Thoracic aorta (tissue), 2 donors: ENCODE results near the gene AMMECR1L. TPM values are rescaled to one million over a fixed set of nuclear protein-coding genes. Genes with fewer than 3 reads are reported as not detected.

ENCODE experiments used
- ATAC-seq: fragments of 150-250 bp; one replicate; pipeline ENCODE4 v1.8.0; 2017; ENCODE audit warnings: low read depth; ENCODE audit not compliant: insufficient number of reproducible peaks, low FRiP score
- DNase-seq: peaks from one replicate; pipeline ENCODE4 v3.0.0-alpha.2; 2020; ENCODE audit warnings: low spot score
- H3K27ac ChIP-seq, 2 donors: fragments of 200-600 bp; sonication (generic); 1 replicate in 1 of 2; 2 replicates in 1 of 2; pipeline ENCODE4 v1.5.1; 2016; ENCODE audit warnings: mild to moderate bottlenecking in 2 of 2, moderate library complexity in 2 of 2
- H3K27me3 ChIP-seq: fragments of 200-600 bp; sonication (generic); replicated peaks from 2 replicates; pipeline ENCODE4 v1.6.0; 2016; ENCODE audit warnings: mild to moderate bottlenecking; ENCODE audit not compliant: insufficient read depth
- H3K36me3 ChIP-seq: fragments of 200-600 bp; sonication (generic); one replicate; pipeline ENCODE4 v1.5.1; 2016
- H3K4me1 ChIP-seq, 2 donors: fragments of 200-600 bp; sonication (generic); 1 replicate in 1 of 2; 2 replicates in 1 of 2; pipeline versions ENCODE4 v1.5.1 to v1.6.0; 2016; ENCODE audit warnings: low read depth in 2 of 2, mild to moderate bottlenecking in 1 of 2; ENCODE audit not compliant: control insufficient read depth in 1 of 2
- H3K4me3 ChIP-seq: fragments of 200-600 bp; sonication (generic); 2 replicates; pipeline ENCODE4 v1.5.1; 2016; ENCODE audit warnings: mild to moderate bottlenecking
- H3K9me3 ChIP-seq: fragments of 200-600 bp; sonication (generic); 2 replicates; pipeline ENCODE4 v1.5.1; 2016
- total RNA-seq, 2 donors: library from RNA; depleted of rRNA; stranded (reverse); fragments of >200 nt; gene quantifications; one replicate each; pipeline versions ENCODE4 v1.1.0 to v1.2.3, GENCODE V29; 2016
- TF ChIP-seq, protein P1 (sequence below): fragments of 200-600 bp; sonication (generic); IDR thresholded peaks from one replicate; pipeline ENCODE4 v1.5.1; 2019; ENCODE audit warnings: antibody characterized with exemption

The AMMECR1L gene
- total RNA-seq, 2 donors from 2014 or later: 6.6 to 18.6 TPM

DNA sequence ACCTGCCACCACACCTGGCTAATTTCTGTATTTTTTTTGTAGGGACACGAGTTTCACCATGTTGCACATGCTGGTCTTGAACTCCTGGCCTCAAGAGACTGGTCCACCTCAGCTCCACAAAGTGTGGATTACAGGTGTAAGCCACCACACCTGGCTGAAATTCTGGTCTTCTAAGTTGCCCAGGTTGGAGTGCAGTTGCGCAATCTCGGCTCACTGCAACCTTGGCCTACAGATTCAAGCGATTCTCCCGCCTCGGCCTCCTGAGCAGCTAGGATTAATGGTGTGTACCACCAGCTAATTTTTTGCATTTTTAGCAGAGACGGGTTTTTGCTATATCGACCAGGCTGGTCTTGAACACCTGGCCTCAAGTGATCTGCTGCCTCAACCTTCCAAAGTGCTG is 33.4 kb downstream of the AMMECR1L start:
- peaks cover 18% of the 10 kb centered on the region for H3K36me3 ChIP-seq

DNA sequence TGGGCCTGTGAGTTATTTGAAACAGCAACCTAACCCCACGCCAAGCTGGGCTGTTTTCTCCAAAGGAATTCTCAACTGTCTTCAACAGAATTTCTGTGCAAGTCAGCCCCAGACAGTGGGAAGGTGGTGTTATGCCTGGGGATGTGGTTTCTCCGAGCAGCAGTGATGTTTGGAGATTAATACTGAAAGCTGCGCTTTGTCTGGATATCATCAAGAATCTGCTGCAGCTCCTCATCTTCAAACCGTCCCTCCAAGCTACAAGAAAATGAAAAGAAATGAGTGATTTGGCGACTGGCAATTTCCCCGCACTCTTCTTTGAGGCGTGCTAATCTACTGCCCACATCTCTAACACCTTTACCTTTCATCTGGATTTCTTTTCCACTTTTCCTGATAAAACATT is 37.8 kb downstream of the AMMECR1L start:
- no peak for ATAC-seq
- no peak overlapping the region for H3K27ac ChIP-seq
- H3K4me1 ChIP-seq: no peaks in the 10 kb centered on the region
- peaks cover 40% of the 10 kb centered on the region for H3K36me3 ChIP-seq
- H3K4me3 ChIP-seq: no peak overlapping the region
- H3K27me3 ChIP-seq: no peaks in the 10 kb centered on the region
- DNase-seq: no peak
- TF ChIP-seq, protein P1, sequence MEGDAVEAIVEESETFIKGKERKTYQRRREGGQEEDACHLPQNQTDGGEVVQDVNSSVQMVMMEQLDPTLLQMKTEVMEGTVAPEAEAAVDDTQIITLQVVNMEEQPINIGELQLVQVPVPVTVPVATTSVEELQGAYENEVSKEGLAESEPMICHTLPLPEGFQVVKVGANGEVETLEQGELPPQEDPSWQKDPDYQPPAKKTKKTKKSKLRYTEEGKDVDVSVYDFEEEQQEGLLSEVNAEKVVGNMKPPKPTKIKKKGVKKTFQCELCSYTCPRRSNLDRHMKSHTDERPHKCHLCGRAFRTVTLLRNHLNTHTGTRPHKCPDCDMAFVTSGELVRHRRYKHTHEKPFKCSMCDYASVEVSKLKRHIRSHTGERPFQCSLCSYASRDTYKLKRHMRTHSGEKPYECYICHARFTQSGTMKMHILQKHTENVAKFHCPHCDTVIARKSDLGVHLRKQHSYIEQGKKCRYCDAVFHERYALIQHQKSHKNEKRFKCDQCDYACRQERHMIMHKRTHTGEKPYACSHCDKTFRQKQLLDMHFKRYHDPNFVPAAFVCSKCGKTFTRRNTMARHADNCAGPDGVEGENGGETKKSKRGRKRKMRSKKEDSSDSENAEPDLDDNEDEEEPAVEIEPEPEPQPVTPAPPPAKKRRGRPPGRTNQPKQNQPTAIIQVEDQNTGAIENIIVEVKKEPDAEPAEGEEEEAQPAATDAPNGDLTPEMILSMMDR: no peak
- H3K9me3 ChIP-seq: no peaks in the 10 kb centered on the region

More for the DNA sequence above, 33.4 kb downstream of the AMMECR1L start:
- Histone ChIP-seq H3K27me3 (no peaks in the 10 kb centered on the region), H3K4me1 (peaks cover 13 to 16% of the 10 kb centered on the region in 2 donors), H3K4me3 (no peak overlapping the region), H3K27ac (no peak overlapping the region), H3K9me3 (no peaks in the 10 kb centered on the region)
- DNase-seq (no peak), ATAC-seq (no peak)
- TF ChIP-seq, protein P1: no peak

DNA sequence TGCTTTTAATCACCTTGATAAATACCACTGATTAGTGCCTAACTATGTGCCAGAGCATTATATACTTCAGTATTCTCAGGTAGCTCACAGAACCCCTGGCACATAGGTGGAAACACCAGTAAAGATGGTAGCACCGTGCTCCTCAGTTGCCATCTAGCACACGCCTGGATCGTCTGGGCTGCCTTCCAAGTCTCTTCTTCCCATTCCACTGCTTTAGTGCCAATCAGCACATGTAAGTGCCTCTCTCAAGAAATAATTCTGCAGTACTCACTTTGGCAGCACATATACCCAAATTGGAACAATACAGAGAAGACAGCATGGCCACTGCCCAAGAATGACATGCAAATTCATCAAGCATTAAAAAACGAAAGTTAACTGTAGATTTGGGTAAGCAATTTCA is 40.8 kb downstream of the AMMECR1L start:
- DNase-seq (no peak), ATAC-seq (no peak)
- Histone ChIP-seq H3K4me1 (no peaks in the 10 kb centered on the region), H3K36me3 (peaks cover 29% of the 10 kb centered on the region), H3K27me3 (no peaks in the 10 kb centered on the region), H3K27ac (no peak overlapping the region), H3K4me3 (no peak overlapping the region), H3K9me3 (no peaks in the 10 kb centered on the region)
- TF ChIP-seq, protein P1: no peak

DNA sequence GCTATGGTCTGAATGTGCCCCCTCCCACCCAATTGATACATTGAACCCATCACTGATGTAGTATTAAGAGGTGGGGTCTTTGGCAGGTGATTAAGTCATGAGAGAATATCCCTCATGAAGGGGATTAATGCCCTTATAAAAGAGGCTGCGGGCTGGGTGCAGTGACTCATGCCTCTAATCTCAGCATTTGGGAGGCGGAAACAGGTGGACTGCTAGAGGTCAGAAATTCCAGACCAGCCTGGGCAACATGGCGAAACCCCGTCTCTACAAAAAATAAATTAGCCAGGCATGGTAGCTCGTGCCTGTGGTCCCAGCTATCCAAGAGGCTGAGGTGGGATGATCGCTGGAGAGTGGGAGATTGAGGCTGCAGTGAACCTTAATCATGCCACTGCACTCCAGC is 42.1 kb downstream of the AMMECR1L start:
- ATAC-seq: no peak
- no peak overlapping the region for H3K4me3 ChIP-seq
- no peaks in the 10 kb centered on the region for H3K9me3 ChIP-seq
- H3K27me3 ChIP-seq: no peaks in the 10 kb centered on the region
- H3K4me1 ChIP-seq: no peaks in the 10 kb centered on the region
- no peak for DNase-seq
- no peak overlapping the region for H3K27ac ChIP-seq
- TF ChIP-seq, protein P1: no peak
- peaks cover 29% of the 10 kb centered on the region for H3K36me3 ChIP-seq

DNA sequence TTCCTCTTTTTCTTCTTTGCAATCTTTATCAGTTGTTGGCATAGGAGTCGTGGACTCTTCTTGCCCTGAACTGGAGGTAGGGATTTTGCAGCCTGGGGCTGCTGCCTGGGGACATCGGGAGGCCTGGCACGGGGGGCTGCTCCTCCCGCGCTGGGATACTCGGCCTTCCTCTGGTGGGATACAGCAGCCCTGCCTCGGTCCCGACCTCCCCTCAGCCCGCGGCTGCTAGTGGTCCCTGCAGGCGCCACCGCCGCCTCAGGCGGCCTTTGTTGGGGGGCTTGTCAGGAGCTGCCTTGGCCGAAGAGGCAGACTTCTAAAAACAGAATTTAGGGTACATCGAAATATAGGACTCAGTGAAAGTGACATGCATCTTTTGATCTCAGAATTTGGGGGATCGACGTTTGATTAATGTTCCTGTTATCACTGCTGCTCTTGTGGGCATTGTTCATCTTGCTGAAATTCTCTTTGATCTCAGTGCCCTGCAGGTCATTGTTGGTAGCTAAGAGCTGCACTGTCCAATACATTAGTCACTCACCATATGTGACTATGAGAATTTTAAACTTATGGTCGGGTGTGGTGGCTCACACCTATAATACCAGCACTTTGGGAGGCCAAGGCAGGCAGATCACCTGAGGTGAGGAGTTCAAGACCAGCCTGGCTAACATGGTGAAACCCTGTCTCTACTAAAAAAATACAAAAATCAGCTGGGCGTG is 44.1 kb downstream of the AMMECR1L start:
- Histone ChIP-seq H3K36me3 (peaks cover 15% of the 10 kb centered on the region), H3K27ac (no peak overlapping the region), H3K9me3 (no peaks in the 10 kb centered on the region), H3K4me3 (no peak overlapping the region), H3K4me1 (no peaks in the 10 kb centered on the region), H3K27me3 (no peaks in the 10 kb centered on the region)
- DNase-seq (no peak), ATAC-seq (no peak)
- TF ChIP-seq, protein P1: no peak
